GM21367 (cell line): ENCODE measurements around the gene TPSD1.
"Not testable (repeated sequence)": the region's sequence is repeated elsewhere in the genome, so short reads cannot be mapped to it uniquely, and the experiment has no call there.

ENCODE experiments used
- ATAC-seq: cut with Tn5 transposase; IDR thresholded peaks from one replicate; pipeline ENCODE4 v1.9.1; 2021; ENCODE audit not compliant: unreplicated experiment

The TPSD1 gene

DNA sequence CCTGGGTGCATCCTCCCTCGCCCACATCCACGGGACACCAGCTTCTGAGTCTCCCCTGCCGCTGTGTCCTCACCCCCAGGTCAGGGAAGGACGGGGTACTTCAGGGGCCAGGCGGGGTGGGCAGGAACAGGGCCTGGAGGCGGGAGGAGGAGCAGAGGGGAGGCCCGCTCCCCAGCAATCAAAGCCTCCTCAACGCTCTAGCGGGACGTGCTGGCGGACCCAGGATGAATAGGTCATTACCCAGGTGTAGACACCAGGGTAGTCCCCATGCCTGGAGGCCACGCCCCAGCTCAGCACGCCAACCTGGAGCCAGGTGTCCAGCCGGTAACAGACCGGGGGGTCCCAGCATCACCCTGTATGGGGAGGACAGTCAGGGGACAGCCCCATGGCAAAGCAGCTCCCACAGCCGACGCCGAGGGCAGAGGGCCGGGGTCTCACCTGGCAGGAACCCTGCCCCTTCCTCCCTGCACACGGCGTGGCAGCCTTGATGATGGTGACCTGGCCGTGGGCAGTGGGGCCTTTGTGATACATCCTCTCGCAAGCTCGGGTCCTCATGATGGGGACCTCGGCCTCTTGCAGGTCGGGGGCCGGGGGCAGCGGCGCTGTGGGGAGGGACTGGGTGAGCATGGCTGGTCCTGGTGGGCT, 24.2 kb downstream of the TPSD1 start:
- ATAC-seq = no peak

DNA sequence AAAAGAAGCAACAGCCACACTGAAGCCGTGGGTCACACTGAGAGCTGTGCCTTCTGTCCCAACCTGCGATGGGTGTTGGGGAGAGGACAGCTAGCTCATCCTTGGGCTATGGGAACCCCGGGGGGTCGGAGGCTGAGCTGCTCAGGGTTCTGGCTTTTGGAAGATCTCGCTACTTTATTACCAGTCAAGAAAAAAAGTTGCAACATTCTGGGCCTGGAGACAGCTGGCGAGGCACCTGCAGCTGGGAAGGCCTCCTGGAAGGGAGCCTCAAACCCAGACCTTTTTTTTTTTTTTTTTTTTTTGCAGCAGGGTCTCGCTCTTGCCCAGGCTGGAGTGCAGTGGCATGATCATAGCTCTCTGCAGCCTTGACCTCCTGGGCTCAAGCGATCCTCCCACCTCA, 24.9 kb downstream of the TPSD1 start:
- ATAC-seq = no peak

DNA sequence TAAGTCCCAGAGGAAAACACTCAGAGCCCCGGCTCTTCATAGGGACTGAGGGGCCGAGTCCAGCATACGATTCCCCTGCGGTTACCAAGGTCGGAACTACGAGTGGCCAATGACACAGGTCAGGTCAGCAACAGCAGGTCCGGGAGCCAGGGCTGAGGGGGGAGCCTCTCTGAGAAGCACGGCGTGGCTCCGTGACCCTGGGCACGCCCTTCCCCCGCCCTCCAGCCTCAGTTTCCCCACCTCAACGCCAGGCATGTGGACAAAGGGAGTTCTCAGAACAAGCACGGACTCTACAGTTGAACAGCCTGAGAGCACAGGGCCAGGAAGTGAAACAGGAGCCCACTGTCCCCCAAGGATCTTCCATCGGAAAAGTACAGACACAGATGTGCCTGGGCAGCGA, 25.6 kb downstream of the TPSD1 start:
- ATAC-seq = no peak

DNA sequence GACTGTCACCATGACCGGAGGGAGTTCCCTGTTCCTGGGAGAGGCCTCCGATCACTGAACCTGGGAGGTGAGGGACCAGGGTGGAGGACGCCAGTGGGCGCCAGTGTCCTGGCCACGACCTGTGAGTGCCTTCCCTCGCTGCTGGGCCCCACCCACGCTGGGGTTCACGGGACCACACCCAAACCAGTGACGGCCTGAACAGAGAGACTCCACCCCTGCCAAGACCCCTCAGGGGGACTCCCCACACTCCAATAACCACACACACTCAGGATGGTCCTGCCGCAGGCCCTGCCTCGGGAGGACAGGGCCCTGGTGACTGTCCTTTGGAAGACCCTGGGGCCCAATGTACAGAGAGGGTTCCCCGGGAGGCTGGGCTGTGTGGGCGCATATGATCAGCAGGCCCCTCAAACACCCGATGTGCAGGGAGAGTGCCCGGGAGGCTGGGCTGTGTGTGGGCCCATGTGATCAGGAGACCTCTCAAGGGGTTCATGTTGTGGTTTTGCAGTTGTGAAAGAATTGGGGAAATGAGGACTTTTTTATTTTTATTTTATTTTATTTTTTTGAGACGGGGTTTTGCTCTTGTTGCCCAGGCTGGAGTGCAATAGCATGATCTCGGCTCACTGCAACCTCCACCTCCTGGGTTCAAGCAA, 26.6 kb downstream of the TPSD1 start:
- ATAC-seq = no peak

DNA sequence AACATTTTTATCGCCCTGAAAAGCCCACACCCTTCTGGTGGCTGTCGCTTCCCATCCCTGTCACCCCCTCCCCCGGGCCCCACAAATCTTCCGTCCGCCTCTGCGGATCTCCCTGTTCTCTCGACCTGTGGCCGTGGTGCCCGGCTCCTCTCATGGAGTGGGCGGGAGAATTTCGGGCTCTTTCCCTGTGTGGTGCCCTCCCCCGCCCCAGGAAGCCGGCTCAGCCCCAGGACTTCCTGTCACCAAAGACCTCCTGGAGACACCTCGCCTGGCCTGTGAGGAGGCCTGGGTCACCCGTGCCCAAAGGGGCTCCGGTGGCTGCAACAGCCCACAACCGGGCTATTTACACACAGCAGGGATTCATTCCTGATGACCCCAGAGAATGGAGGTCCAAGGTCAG, 27.4 kb downstream of the TPSD1 start:
- ATAC-seq = no peak

DNA sequence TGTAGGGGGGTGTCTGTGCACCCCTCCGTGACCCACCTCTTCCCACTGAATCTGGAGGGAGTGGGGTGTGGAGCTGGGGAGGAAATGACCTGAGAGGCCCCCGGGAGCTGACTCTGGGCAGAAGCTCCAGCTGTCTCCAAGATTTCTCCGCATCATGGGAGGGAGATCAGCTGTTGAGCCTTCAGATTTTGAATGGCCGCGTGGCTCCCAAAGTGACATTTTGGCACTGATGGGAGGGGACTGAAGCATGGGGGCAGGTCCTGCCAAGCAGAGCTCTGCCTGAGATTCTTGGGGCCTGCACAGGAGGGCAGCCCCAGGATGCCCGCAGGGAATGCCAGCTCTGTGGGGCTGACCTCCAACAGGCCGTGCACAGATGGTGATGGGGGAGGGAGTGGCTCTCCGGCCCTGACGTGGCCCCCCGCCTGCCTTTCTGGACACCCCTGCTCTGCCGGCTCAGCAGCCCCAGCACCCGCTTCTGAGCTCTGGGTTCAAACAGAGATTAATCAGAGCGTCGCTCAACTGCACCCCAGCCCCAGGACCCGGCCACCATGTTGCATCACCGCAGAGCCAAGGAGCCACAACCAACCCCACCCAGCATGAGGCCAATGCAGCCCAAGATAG, 28.2 kb downstream of the TPSD1 start:
- ATAC-seq = no peak

DNA sequence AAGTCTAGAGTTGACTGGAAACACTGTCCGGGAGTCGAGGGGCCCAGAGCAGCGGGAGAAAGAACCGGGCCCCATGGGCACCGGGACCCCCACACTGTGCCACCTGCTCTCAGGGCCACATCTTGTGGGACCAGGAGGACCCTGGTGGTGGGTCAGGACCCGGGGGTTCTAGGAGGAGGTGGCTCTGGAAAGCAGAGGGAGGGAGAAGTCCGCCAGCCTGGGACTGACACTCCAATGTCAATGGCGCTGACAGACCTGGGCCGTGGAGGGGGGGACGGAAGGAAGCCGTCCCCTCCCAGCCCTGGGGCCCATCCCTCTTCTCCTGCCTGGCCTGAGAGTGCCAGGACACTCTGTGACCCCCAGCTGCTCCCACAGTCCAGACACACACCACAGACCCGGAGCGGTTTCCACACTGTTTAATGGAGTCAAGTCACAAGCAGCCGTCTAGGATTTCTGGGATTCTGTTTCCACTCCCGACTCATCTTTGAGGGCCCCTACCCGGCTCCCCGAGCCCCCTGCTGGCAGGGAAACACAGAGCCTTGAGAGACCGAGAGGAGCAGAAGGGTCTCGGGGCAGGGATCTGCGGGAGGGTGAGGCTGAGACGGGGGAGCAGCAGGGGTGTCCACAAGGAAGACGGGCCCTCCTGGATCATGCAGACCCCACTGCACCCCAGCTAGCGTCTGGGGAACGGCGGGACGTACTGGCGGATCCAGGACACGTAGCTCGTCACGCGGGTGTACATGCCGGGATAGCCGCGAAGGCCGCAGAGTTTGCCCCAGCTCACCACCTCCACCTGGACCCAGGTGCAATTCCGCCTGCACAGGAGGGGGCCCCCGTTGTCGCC, 30.0 kb downstream of the TPSD1 start:
- ATAC-seq = no peak

DNA sequence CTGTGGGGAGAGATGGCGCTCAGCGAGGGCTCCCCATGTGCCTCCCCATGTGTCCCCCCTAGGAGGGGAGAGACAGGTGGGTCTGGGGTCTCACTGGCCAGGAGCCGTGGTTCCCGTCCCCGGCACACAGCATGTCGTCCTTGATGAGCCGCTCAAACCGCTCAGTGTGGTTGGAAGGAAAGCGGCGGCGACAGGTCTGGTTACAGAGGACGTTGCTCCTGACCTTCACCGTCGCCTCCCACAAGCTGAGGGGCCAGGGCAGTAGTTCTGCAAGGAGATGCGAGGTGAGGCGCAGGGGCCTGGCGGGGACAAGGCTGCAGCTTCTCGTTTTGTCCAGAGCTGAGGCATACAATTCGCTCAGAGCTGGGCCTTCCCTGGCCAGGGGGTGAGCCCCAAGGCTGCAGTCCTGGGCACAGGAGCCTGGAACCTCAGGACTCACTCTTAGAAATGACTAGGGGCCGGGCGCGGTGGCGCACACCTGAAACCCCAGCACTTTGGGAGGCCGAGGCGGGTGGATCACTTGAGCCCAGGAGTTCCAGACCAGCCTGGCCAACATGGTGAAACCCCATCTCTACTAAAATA, 30.7 kb downstream of the TPSD1 start:
- no peak for ATAC-seq

DNA sequence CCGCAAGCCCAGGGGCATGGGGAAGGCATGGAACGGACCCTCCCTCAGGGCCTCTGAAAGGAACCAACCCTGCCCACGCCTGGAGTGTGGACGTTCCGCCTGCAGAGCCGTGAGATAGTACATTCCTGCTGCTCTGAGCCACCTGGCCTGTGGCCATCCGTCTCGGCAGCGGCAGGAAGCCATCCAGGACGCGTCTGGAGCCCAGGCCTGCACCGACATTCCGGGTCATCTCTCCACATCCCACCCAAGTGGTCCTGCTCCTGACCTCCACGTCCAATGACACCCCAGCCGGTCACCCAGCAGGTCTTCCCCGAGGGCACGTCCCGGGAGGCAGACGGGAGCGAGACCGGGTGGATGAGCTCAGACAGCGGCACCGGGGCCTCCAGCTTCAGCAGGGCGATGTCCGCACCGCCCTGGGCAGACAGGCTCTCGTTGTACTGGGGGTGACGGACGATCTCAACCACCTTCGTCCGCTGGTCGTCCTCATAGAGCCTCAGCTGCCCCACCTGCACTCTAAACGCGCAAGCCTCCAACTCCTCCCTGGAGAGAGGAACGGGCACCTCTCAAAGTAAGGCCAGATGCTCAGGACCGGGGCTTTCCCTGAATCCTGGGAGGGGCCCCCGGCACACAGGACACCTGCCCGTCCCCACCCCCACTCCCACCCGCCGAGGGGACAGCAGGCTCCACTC, 32.3 kb downstream of the TPSD1 start:
- no peak for ATAC-seq

DNA sequence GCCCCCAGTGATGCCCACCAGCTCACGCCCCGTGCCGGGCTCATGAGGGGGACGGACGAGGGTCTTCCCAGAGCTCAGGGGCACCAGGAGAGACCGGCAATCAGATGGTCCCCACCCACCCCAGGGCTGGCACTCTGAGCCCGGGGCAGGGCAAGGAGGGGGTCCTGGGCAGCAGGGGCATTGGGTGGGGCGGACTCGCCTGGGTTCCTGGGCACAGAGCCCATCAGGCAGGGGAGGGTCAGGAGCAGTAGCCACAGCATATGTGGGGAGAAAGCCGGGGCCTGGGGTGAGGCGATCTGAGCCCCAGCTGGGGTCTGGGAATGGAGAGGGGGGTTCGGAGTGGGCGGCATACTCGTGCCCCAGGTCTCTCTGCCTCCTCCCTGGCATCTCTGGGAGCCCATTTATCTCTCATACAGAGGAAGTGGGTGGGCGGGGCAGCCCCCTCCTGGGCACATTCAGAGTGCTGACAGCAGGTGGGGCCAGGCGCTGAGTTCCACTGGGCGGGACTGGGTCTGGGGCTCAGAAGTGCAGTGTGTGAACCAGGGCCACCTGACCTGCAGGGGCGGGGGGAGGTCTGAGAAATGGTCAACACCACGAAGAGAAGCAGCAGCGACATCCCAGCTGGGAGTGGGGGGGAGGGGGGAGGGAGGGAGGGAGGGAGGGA, 33.1 kb downstream of the TPSD1 start:
- no peak for ATAC-seq

DNA sequence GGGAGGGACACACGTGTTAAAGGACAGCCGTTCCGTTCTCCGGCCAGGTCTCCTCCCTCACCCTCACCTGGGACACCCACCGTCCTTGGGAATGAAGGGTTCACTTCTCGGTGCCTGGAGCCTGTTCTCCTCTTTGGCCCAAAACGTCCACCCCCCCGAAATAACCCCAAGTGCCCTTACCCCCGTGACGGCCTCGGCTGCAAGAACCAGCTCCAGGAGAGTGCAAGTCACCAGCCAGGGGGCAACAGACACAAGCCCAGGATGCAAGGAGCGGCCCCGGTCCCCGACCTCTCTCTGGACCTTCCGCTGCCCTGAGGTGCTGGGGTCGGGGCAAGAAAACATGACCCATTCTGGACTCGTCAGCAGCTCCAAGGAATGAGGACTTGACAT, 33.6 kb downstream of the TPSD1 start:
- no peak for ATAC-seq

DNA sequence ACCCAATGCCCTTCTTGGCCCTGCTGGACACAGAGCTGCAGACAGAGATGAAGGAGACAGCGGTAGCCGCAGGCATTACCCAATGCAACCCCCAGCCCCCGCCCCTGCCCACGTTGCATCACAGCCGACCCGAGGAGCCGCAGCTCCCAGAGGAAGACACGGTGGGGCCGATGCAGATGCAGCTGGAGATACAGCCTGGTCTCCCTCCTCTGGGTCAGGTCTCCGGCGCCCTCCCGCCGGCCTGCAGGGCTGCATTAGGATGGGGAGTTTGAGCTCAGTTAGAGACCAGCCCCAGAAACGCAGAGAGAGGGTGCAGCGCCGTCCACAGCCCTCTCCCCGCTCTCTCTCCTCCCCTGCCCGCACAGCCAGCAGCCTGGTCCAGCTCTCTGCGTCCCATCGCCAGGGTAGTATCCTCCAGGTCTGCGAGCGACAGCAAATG, 34.2 kb downstream of the TPSD1 start:
- no peak for ATAC-seq

DNA sequence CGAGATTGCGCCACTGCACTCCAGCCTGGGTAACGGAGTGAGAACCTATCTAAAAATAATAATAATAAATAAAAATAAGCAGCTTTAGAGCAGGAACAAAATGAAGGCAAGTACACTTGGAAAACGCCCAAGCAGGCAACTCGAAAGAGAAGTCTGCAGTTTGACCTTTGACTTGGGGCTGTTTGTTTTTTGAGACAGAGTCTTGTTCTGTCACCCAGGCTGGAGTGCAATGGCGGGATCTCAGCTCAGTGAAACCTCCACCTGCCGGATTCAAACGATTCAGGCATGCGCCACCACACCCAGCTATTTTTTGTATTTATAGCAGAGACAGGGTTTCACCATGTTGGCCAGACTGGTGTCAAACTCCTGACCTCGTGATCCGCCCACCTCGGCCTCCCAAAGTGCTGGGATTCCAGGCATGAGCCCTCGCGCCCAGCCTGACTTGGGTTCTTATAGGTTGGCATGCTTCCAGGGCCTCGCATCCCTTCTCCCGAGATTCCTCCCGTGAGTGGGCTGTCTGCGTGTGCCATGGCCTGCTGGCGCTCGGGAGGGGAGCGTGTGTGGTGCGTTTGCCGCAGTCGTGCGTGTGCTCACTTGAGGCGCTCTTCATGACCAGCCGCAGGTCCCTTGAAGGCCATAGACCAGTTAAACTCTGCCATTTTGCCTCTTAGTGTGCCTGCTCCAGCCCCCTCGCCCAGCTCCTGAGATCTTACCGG, 35.1 kb downstream of the TPSD1 start:
- no peak for ATAC-seq

DNA sequence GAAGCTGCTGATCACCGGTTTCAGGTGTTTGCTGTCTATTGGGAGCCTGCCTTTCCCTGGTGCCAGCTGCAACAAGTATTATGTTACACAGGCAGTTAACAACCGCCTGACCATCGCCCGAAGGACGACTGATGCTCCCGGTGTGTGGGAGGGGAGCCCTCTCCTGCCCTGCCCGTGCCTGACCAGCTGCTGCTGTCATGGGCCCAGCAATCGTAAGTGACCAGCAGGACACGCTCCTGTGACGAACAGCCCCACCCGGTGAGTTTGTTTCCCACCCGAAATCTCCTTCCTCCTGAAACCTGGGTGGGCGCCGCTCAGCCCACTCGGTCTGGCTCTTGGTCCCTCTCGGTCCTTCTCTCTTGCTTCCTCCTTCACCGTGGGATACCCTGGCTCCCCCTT, 35.7 kb downstream of the TPSD1 start:
- no peak for ATAC-seq

DNA sequence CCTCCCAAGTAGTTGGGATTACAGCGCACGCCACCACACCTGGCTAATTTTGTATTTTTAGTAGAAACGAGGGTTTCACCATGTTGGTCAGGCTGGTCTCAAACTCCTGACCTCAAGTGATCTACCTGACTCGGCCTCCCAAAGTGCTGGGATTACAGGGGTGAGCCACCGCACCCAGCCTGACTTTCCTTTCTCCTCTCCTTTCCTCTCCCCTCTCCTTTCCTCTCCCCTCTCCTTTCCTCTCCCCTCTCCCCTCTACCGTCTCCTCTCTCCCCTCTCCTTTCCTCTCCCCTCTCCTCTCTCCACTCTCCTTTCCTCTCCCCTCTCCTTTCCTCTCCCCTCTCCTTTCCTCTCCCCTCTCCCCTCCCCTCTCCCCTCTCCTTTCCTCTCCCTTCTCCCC, 36.3 kb downstream of the TPSD1 start:
- ATAC-seq = not testable (repeated sequence)

DNA sequence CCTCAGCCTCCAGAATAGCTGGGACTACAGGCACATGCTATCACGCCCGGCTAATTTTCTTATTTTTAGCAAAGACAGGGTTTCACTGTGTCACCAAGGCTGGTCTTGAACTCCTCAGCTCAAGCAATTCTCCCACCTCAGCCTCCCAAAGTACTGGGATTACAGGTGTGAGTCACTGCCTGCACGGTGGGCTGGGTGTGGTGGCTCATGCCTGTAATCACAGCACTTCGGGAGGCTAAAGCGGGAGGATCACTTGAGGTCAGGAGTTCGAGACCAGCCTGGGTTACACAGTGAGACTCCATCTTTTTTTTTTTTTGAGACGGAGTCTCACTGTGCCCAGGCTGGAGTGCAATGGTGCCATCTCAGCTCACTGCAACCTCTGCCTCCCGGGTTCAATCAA, 36.9 kb downstream of the TPSD1 start:
- not testable (repeated sequence) for ATAC-seq

DNA sequence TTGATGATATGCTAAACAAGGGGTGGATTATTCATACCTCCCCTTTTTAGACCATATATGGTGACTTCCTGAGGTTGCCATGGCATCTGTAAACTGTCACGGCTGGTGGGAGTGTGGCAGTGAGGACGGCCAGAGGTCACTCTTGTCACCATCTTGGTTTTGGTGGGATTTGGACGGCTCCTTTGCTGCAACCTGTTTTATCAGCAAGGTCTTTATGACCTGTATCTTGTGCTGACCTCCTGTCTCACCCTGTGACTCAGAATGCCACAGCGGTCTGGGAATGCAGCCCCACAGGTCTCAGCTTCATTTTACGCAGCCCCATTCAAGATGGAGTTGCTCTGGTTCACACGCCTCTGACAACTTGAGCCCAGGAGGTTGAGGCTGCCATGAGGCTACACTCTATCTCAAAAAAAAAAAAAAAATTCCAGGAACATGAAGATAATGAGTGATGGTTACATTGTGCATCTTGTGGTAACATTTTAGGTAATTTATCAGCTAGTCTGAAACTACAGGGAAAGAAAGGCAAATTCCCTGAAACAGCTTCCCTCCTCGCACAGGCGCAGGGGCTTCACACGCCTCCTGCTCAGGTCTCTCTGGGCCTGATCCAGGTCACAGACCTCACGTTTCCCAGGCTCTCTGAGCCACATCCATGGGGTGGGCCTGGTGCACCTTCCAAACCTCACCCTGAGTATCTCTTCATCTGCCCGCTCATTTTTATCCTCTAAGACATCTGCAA, 38.2 kb downstream of the TPSD1 start:
- ATAC-seq = no peak

DNA sequence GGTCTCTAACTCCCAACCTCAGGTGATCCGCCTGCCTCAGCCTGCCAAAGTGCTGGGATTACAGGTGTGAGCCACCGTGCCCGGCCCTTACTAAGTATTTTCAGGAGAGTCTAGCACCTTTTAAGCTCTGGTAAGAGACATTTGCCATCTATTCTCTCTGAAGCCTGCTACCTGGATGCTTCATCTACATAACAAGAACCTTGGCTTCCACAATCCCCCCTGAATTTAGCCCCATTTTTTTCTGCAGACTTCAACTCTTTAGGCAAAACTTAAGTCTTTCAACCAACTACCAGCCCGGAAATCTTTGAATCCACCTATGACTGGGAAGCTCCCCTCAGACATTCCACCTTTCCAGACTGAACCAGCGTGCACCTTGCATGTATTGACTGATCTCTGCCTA, 39.6 kb downstream of the TPSD1 start:
- no peak for ATAC-seq

DNA sequence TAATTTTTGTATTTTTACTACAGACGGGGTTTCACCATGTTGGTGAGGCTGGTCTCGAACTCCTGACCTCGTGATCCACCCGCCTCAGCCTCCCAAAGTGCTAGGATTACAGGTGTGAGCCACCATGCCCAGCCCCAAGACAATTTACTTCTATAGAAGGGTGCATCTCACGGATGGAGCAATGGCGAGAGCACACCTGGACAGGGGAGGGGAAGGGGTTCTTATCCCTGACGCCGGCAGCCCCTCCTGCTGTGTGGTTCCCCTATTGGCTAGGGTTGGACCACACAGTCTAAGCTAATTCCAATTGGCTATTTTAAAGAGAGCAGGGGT, 40.8 kb downstream of the TPSD1 start:
- not testable (repeated sequence) for ATAC-seq
